ENCODE measurements around the gene PGC.

Gene PGC

DNA sequence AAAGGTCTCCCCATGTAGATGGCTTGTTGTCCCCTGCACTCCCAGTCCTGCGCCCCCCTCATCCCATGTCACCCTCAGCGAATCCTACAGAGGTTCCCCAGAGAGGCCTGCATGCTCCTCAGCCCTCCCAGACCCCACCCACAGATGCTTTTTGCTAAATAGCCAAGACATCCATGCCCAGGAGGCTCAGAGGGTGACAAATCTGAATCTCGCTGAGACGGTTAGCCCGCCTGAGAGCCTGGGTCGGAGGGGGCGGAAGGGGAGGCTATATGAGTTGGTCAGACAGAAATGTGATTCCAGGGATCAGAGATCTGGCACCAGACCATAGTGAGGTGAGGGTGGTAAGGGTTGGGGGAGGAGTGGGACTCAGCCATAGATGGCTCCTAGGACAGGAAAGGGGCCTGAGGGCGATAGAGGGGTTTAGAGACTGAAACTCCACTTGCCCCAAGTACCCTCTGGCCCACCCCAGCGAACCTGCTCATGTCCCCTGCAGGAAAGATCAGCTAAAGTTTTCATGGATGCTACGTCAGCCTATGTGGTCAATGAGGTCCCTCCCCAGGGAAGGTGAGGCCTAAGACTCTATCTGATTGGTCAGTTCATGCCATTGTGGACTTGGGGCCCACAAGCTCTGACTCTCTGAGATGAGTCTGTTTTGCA lies 45.0 kb downstream of the PGC start:
- no peak overlapping the region for H3K4me3 Mint-ChIP-seq
- no peaks in the 10 kb centered on the region for H3K9me3 Mint-ChIP-seq
- no peak for DNase-seq (ENCODE audit: low spot score in 2 of 2)

GRCh38 chr6:41700463-41701347 lies 46.5 kb downstream of the PGC start:
- Mint-ChIP-seq H3K36me3 (peaks cover 17% of the 10 kb centered on the region), H3K27ac (peak overlapping the region; percentile 87), H3K4me1 (peaks cover 68% of the 10 kb centered on the region), H3K4me3 (peak overlapping the region; percentile 61), H3K27me3 (no peaks in the 10 kb centered on the region), H3K9me3 (no peaks in the 10 kb centered on the region)
- DNase-seq (ENCODE audit: low spot score in 2 of 2) (no peak), ATAC-seq (ENCODE audit: low read depth) (no peak)

More for the DNA sequence above, 45.0 kb downstream of the PGC start:
- Mint-ChIP-seq H3K36me3 (peaks cover 12% of the 10 kb centered on the region), H3K27ac (peak overlapping the region; percentile 81), H3K27me3 (no peaks in the 10 kb centered on the region), H3K4me1 (peaks cover 71% of the 10 kb centered on the region)
- no peak for ATAC-seq (ENCODE audit: low read depth)

- H3K27ac Mint-ChIP-seq: peak overlapping the region; percentile 87
These were observed 48.1 kb downstream of the PGC start for GRCh38 chr6:41699063-41699462.

GRCh38 chr6:41697861-41698781 lies 49.1 kb downstream of the PGC start:
- DNase-seq (ENCODE audit: low spot score in 2 of 2): no peak
- Mint-ChIP-seq H3K27me3 (no peaks in the 10 kb centered on the region), H3K4me3 (no peak overlapping the region), H3K36me3 (peaks cover 17% of the 10 kb centered on the region), H3K27ac (peak overlapping the region; percentile 87), H3K4me1 (peaks cover 57% of the 10 kb centered on the region), H3K9me3 (no peaks in the 10 kb centered on the region)
- ATAC-seq (ENCODE audit: low read depth): no peak

More at GRCh38 chr6:41699063-41699462, 48.1 kb downstream of the PGC start:
- peaks cover 19% of the 10 kb centered on the region for H3K36me3 Mint-ChIP-seq
- ATAC-seq (ENCODE audit: low read depth): peak; percentile 37
- H3K27me3 Mint-ChIP-seq: no peaks in the 10 kb centered on the region
- DNase-seq (ENCODE audit: low spot score in 2 of 2): no peak
- H3K9me3 Mint-ChIP-seq: no peaks in the 10 kb centered on the region
- H3K4me3 Mint-ChIP-seq: no peak overlapping the region
- peaks cover 61% of the 10 kb centered on the region for H3K4me1 Mint-ChIP-seq

GRCh38 chr6:41696788-41697187 lies 50.4 kb downstream of the PGC start:
- no peak overlapping the region for H3K4me3 Mint-ChIP-seq
- no peaks in the 10 kb centered on the region for H3K27me3 Mint-ChIP-seq
- no peak for DNase-seq (ENCODE audit: low spot score in 2 of 2)
- H3K4me1 Mint-ChIP-seq: peaks cover 53% of the 10 kb centered on the region
- ATAC-seq (ENCODE audit: low read depth): no peak
- H3K36me3 Mint-ChIP-seq: peaks cover 20% of the 10 kb centered on the region
- H3K9me3 Mint-ChIP-seq: no peaks in the 10 kb centered on the region
- H3K27ac Mint-ChIP-seq: peak overlapping the region; percentile 75

GRCh38 chr6:41695825-41696224 lies 51.4 kb downstream of the PGC start:
- Mint-ChIP-seq H3K4me3 (no peak overlapping the region), H3K27ac (peak overlapping the region; percentile 75), H3K27me3 (no peaks in the 10 kb centered on the region), H3K4me1 (peaks cover 48% of the 10 kb centered on the region), H3K36me3 (peaks cover 20% of the 10 kb centered on the region), H3K9me3 (no peaks in the 10 kb centered on the region)
- DNase-seq (ENCODE audit: low spot score in 2 of 2) (no peak), ATAC-seq (ENCODE audit: low read depth) (no peak)

- ATAC-seq (ENCODE audit: low read depth) (no peak), DNase-seq (ENCODE audit: low spot score in 2 of 2) (no peak)
- Mint-ChIP-seq H3K4me3 (peak overlapping the region; percentile 12), H3K4me1 (peaks cover 44% of the 10 kb centered on the region), H3K9me3 (no peaks in the 10 kb centered on the region), H3K27me3 (no peaks in the 10 kb centered on the region), H3K36me3 (peaks cover 26% of the 10 kb centered on the region), H3K27ac (peak overlapping the region; percentile 86)
These were observed 52.2 kb downstream of the PGC start for GRCh38 chr6:41694815-41695526.

- ATAC-seq (ENCODE audit: low read depth) (no peak), DNase-seq (ENCODE audit: low spot score in 2 of 2) (no peak)
- no peaks in the 10 kb centered on the region for H3K9me3 Mint-ChIP-seq
- peaks cover 35% of the 10 kb centered on the region for H3K4me1 Mint-ChIP-seq
- peak overlapping the region; percentile 86 for H3K27ac Mint-ChIP-seq
- H3K36me3 Mint-ChIP-seq: peaks cover 31% of the 10 kb centered on the region
- no peaks in the 10 kb centered on the region for H3K27me3 Mint-ChIP-seq
- no peak overlapping the region for H3K4me3 Mint-ChIP-seq
These were observed 53.6 kb downstream of the PGC start for GRCh38 chr6:41693281-41694240.

- peaks cover 33% of the 10 kb centered on the region for H3K4me1 Mint-ChIP-seq
- ATAC-seq (ENCODE audit: low read depth) (no peak), DNase-seq (ENCODE audit: low spot score in 2 of 2) (no peak)
- H3K27ac Mint-ChIP-seq: peak overlapping the region; percentile 70
- H3K4me3 Mint-ChIP-seq: no peak overlapping the region
- no peaks in the 10 kb centered on the region for H3K27me3 Mint-ChIP-seq
- no peaks in the 10 kb centered on the region for H3K9me3 Mint-ChIP-seq
- H3K36me3 Mint-ChIP-seq: peaks cover 34% of the 10 kb centered on the region
These were observed 54.5 kb downstream of the PGC start for GRCh38 chr6:41692730-41693129.

DNA sequence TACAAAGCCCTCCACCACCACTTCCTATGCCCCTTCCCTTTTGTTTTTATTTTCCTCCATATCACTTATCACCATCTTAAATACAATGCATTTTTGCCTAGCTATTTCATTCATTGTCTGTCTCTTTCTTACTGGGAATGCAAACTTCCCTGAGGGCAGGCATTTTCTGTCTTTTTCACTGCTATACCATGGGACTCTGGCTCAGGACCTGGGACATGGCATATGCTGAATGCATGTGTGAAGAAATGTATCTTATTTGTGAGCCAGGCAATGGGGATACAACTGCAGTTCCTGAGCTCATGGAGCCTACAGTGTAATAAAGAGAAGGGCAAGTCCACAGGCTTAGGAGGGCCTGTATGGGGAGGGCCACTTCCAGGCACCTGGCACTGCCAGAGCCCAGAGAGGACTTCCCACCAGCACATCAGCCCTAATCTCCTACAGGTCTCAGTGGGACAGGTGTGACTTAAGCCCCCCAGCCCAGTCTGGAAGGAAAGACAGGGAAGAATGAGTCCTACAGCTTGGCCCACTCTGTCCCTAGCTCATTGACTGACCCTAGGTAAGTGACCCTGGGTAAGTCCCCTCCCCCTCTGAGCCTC lies 55.0 kb downstream of the PGC start:
- no peak overlapping the region for H3K4me3 Mint-ChIP-seq
- DNase-seq (ENCODE audit: low spot score in 2 of 2) (no peak), ATAC-seq (ENCODE audit: low read depth) (no peak)
- no peaks in the 10 kb centered on the region for H3K9me3 Mint-ChIP-seq
- no peaks in the 10 kb centered on the region for H3K27me3 Mint-ChIP-seq
- peaks cover 36% of the 10 kb centered on the region for H3K36me3 Mint-ChIP-seq
- H3K27ac Mint-ChIP-seq: peak overlapping the region; percentile 70
- H3K4me1 Mint-ChIP-seq: peaks cover 31% of the 10 kb centered on the region

- H3K36me3 Mint-ChIP-seq: peaks cover 36% of the 10 kb centered on the region
- H3K27ac Mint-ChIP-seq: peak overlapping the region; percentile 70
- H3K9me3 Mint-ChIP-seq: no peaks in the 10 kb centered on the region
- DNase-seq (ENCODE audit: low spot score in 2 of 2) (no peak), ATAC-seq (ENCODE audit: low read depth) (no peak)
- H3K4me1 Mint-ChIP-seq: peaks cover 27% of the 10 kb centered on the region
- no peak overlapping the region for H3K4me3 Mint-ChIP-seq
- no peaks in the 10 kb centered on the region for H3K27me3 Mint-ChIP-seq
These were observed 55.6 kb downstream of the PGC start for GRCh38 chr6:41691426-41692079.

Data from memory B cell (primary cell).